ENCODE measurements around the gene RNF125. TPM values are rescaled to one million over a fixed set of nuclear protein-coding genes. Genes with fewer than 3 reads are reported as not detected.
"Not testable (repeated sequence)": the region's sequence is repeated elsewhere in the genome, so short reads cannot be mapped to it uniquely, and the experiment has no call there.

The RNF125 gene
- total RNA-seq, 1 donor from 2014 or later: 1.3 TPM

- DNase-seq (ENCODE audit: low read depth): peak; percentile 96
- TF ChIP-seq CTCF (IDR thresholded peaks at IDR 0.05; ENCODE audit: insufficient read depth, low read length, severe bottlenecking): no peak
- Histone ChIP-seq H3K36me3 (ENCODE audit: control insufficient read depth, insufficient read depth, low read length) (no peaks in the 10 kb centered on the region), H3K4me3 (ENCODE audit: low read depth, low read length) (no peak overlapping the region), H3K27me3 (ENCODE audit: control insufficient read depth, insufficient read depth, low read length) (no peaks in the 10 kb centered on the region)
- no peak for FAIRE-seq
These were observed 68.3 kb downstream of the RNF125 start for GRCh38 chr18:32086881-32087280.

- DNase-seq (ENCODE audit: low read depth); FAIRE-seq; H3K27me3 ChIP-seq (ENCODE audit: control insufficient read depth, insufficient read depth, low read length); H3K4me3 ChIP-seq (ENCODE audit: low read depth, low read length); H3K36me3 ChIP-seq (ENCODE audit: control insufficient read depth, insufficient read depth, low read length): not testable (repeated sequence)
These were observed 72.2 kb downstream of the RNF125 start for GRCh38 chr18:32090831-32091230.

- H3K27me3 ChIP-seq (ENCODE audit: control insufficient read depth, insufficient read depth, low read length): no peaks in the 10 kb centered on the region
- DNase-seq (ENCODE audit: low read depth): no peak
- peaks cover 2% of the 10 kb centered on the region for H3K36me3 ChIP-seq (ENCODE audit: control insufficient read depth, insufficient read depth, low read length)
- FAIRE-seq: no peak
- TF ChIP-seq CTCF (IDR thresholded peaks at IDR 0.05; ENCODE audit: insufficient read depth, low read length, severe bottlenecking): no peak
- H3K4me3 ChIP-seq (ENCODE audit: low read depth, low read length): peak overlapping the region; percentile 93
These were observed 72.7 kb downstream of the RNF125 start for GRCh38 chr18:32091325-32091723.

- H3K36me3 ChIP-seq (ENCODE audit: control insufficient read depth, insufficient read depth, low read length): peaks cover 2% of the 10 kb centered on the region
- H3K4me3 ChIP-seq (ENCODE audit: low read depth, low read length): peak within 1 kb of the TSS; percentile 93
- no peak for FAIRE-seq
- no peak for TF ChIP-seq CTCF (IDR thresholded peaks at IDR 0.05; ENCODE audit: insufficient read depth, low read length, severe bottlenecking)
- H3K27me3 ChIP-seq (ENCODE audit: control insufficient read depth, insufficient read depth, low read length): no peaks in the 10 kb centered on the region
- peak; percentile 69 for DNase-seq (ENCODE audit: low read depth)
These were observed 73.2 kb downstream of the RNF125 start, which contains the start of gene RNF138 for GRCh38 chr18:32091724-32092421. RNF138 (plus strand) TSS chr18:32091874; CDS start chr18:32092777, 903 bp downstream.

- DNase-seq (ENCODE audit: low read depth) (peak; percentile 85), FAIRE-seq (no peak)
- no peak for TF ChIP-seq CTCF (IDR thresholded peaks at IDR 0.05; ENCODE audit: insufficient read depth, low read length, severe bottlenecking)
- H3K36me3 ChIP-seq (ENCODE audit: control insufficient read depth, insufficient read depth, low read length): peaks cover 2% of the 10 kb centered on the region
- peak overlapping the region; percentile 93 for H3K4me3 ChIP-seq (ENCODE audit: low read depth, low read length)
- no peaks in the 10 kb centered on the region for H3K27me3 ChIP-seq (ENCODE audit: control insufficient read depth, insufficient read depth, low read length)
These were observed 73.9 kb downstream of the RNF125 start for GRCh38 chr18:32092422-32093101.

- DNase-seq (ENCODE audit: low read depth) (peak; percentile 30), FAIRE-seq (no peak)
- peak overlapping the region; percentile 93 for H3K4me3 ChIP-seq (ENCODE audit: low read depth, low read length)
- H3K27me3 ChIP-seq (ENCODE audit: control insufficient read depth, insufficient read depth, low read length): no peaks in the 10 kb centered on the region
- no peak for TF ChIP-seq CTCF (IDR thresholded peaks at IDR 0.05; ENCODE audit: insufficient read depth, low read length, severe bottlenecking)
- H3K36me3 ChIP-seq (ENCODE audit: control insufficient read depth, insufficient read depth, low read length): peaks cover 2% of the 10 kb centered on the region
These were observed 74.5 kb downstream of the RNF125 start for GRCh38 chr18:32093102-32093511.

All from bronchial epithelial cell (primary cell).